Lower leg skin (tissue), 3 donors: ENCODE results near the gene NOTCH1.

ENCODE experiments used
- POLR2A ChIP-seq, 2 donors: fragments of 450-650 bp; IDR thresholded peaks; one replicate each; pipeline ENCODE4 v1.6.1; 2016 to 2017; ENCODE audit warnings: antibody characterized with exemption in 2 of 2, mild to moderate bottlenecking in 1 of 2, moderate library complexity in 1 of 2
- TF ChIP-seq, protein P1 (sequence below), 3 donors: fragments of 450-650 bp; IDR thresholded peaks; one replicate each; pipeline ENCODE4 v1.5.1; 2016; ENCODE audit warnings: antibody characterized with exemption in 3 of 3, mild to moderate bottlenecking in 3 of 3, moderate library complexity in 2 of 3

DNA sequence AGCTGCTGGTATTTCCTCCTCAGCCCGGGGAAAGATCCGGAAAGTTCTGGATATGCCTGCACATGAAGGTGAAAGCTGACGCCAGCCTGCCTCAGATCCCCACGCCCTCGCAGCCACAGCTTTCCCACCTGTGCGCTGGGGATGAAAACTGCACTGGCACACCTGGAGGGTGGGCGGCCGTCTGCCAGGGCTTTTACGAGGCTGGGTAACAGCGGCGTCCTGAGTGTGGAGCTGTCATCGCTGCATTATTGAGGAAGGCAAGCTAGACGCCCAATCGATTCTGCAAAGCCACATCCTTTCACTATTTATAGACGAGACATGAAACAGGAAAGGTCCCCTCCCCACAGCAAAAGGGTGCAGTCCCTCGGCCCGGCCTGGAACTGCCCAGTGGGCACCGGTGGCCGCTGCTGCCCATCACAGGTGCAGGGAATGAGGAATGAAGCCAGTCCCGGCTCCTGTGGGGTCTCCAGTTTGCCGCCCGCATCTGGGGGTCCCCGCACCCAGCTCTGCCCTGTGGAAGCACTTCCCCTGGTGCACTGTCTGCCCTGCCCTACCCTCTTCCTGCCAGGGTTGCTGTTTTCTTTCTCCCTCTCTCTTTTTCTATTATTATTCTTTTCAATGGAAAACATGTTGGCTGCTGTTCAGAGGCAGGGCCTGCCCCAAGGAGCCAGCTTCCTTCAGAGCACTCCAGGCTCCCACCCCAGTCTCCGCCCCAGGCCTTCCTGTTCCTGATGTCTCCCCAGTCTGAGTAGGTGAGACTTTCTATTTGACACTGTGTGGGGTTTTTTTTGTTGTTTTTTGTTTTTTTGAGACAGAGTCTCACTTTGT lies 7.0 kb downstream of the NOTCH1 start:
- TF ChIP-seq, protein P1, sequence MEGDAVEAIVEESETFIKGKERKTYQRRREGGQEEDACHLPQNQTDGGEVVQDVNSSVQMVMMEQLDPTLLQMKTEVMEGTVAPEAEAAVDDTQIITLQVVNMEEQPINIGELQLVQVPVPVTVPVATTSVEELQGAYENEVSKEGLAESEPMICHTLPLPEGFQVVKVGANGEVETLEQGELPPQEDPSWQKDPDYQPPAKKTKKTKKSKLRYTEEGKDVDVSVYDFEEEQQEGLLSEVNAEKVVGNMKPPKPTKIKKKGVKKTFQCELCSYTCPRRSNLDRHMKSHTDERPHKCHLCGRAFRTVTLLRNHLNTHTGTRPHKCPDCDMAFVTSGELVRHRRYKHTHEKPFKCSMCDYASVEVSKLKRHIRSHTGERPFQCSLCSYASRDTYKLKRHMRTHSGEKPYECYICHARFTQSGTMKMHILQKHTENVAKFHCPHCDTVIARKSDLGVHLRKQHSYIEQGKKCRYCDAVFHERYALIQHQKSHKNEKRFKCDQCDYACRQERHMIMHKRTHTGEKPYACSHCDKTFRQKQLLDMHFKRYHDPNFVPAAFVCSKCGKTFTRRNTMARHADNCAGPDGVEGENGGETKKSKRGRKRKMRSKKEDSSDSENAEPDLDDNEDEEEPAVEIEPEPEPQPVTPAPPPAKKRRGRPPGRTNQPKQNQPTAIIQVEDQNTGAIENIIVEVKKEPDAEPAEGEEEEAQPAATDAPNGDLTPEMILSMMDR (IDR thresholded peaks at IDR 0.05), result no peak
- TF ChIP-seq POLR2A (IDR thresholded peaks at IDR 0.05), result no peak
